A549 (cell line): Measurements from ENCODE around the gene TRIM65.

Source experiments
- CHD2 ChIP-seq: fragments of 150-350 bp; IDR thresholded peaks from 2 replicates; pipeline ENCODE4 v1.6.1; 2014; ENCODE audit warnings: low read length; ENCODE audit not compliant: partially characterized antibody
- CTCF ChIP-seq: fragments of >200 bp; sonication (Bioruptor Twin); formaldehyde crosslinking; IDR thresholded peaks from 3 replicates; pipeline ENCODE4 v1.5.1; 2016
- E2F6 ChIP-seq: IDR thresholded peaks from 2 replicates; pipeline ENCODE4 v1.6.1; 2012; ENCODE audit warnings: low read depth, borderline replicate concordance
- RAD21 ChIP-seq, 2 experiments: fragments of >200 bp in 1 of 2; sonication (Bioruptor Twin) in 1 of 2; formaldehyde crosslinking in 1 of 2; IDR thresholded peaks in 1 of 2; conservative IDR thresholded peaks in 1 of 2; 2 replicates in 1 of 2; 3 replicates in 1 of 2; pipeline ENCODE4 v1.6.1; 2012 to 2018; ENCODE audit warnings: inconsistent platforms in 1 of 2
- REST ChIP-seq: fragments of 200-600 bp; sonication (generic); IDR thresholded peaks from 2 replicates; pipeline ENCODE4 v1.6.1; 2016; ENCODE audit warnings: antibody characterized with exemption, mild to moderate bottlenecking, moderate library complexity
- TP53 ChIP-seq: fragments of 250-450 bp; sonication (Bioruptor Pico); IDR thresholded peaks from 2 replicates; pipeline ENCODE4 v1.5.0; 2021; ENCODE audit warnings: mild to moderate bottlenecking, moderate library complexity

- TF ChIP-seq CTCF (no peak), TP53 (CRISPR knock-in tag) (no peak), CHD2 (no peak), RAD21 (conservative IDR thresholded peaks at IDR 0.05 in 1 of 2, IDR thresholded peaks at IDR 0.05 in 1 of 2) (no peak), E2F6 (no peak), REST (no peak)
Observed at GRCh38 chr17:75893305-75894048, 3.3 kb downstream of the TRIM65 start.
